K562 (cell line): ENCODE data around the gene YIF1A. TPM values are rescaled to one million over a fixed set of nuclear protein-coding genes. Genes with fewer than 3 reads are reported as not detected.

Source experiments
- ATAC-seq: fragments of 200-7000 bp; cut with Tn5 transposase; 3 replicates; pipeline ENCODE4 v1.9.1; 2020; ENCODE audit warnings: moderate library complexity
- BruUV-seq: library from RNA; stranded (reverse); fragments of 400-500 nt; replicated peaks from 2 replicates; lab custom pipeline; 2021; lab: Mats Ljungman, UMichigan
- CTCF ChIA-PET: fragments of 300-600 bp; formaldehyde crosslinking; extraction: SDS; loops from one replicate; lab custom pipeline; 2021; ENCODE audit warnings: low intra/inter-chr PET ratio; lab: Yijun Ruan, JAX
- POLR2A ChIA-PET: fragments of 300-600, 350-650 bp; sonication (Branson Sonifier 250); formaldehyde crosslinking; extraction: SDS; loops from one replicate; lab custom pipeline; 2021; ENCODE audit warnings: antibody characterized with exemption, inconsistent platforms; lab: Yijun Ruan, JAX
- DNase-seq, 4 experiments: peaks; one replicate each; pipeline versions ENCODE4 v3.0.0 to v3.0.0-alpha.2; 2011 to 2018; ENCODE audit warnings: low spot score in 3 of 4, mixed read lengths in 3 of 4; ENCODE audit errors: extremely low read depth in 1 of 4
- FAIRE-seq: peaks from 2 replicates; lab custom pipeline; 2011; peaks lifted over from hg19 to GRCh38; lab: Jason Lieb, UNC
- H2AFZ ChIP-seq: 2 replicates; pipeline ENCODE4 v1.6.0; 2011; ENCODE audit warnings: low read depth, low read length, control low read depth, inconsistent platforms
- H3K27ac ChIP-seq: fragments of 200-600 bp; 3 replicates; pipeline ENCODE4 v1.8.0; 2011; ENCODE audit warnings: low read depth, mild to moderate bottlenecking, control low read depth, inconsistent platforms, low read length, moderate library complexity, mixed read lengths; ENCODE audit errors: extremely low read depth
- H3K27me3 ChIP-seq, 2 experiments: fragments of 300-600 bp in 1 of 2; 2 replicates in 1 of 2; 3 replicates in 1 of 2; pipeline versions ENCODE4 v1.6.0 to v1.8.0; 2011; ENCODE audit warnings: inconsistent platforms in 2 of 2, low read length in 2 of 2, mild to moderate bottlenecking in 1 of 2, mixed read lengths in 1 of 2, moderate library complexity in 1 of 2; ENCODE audit not compliant: control insufficient read depth in 2 of 2, insufficient read depth in 2 of 2
- H3K36me3 ChIP-seq: fragments of 300-600 bp; 3 replicates; pipeline ENCODE4 v1.8.0; 2011; ENCODE audit warnings: mild to moderate bottlenecking, low read length, inconsistent platforms; ENCODE audit not compliant: control insufficient read depth, insufficient read depth
- H3K4me1 ChIP-seq, 2 experiments: fragments of 200-600 bp in 1 of 2; replicated peaks in 1 of 2; 2 replicates in 1 of 2; 3 replicates in 1 of 2; pipeline versions ENCODE4 v1.5.1 to v1.8.0; 2011; ENCODE audit warnings: inconsistent platforms in 2 of 2, low read length in 2 of 2, mild to moderate bottlenecking in 1 of 2, mixed read lengths in 1 of 2, moderate library complexity in 1 of 2; ENCODE audit not compliant: control insufficient read depth in 2 of 2, insufficient read depth in 2 of 2
- H3K4me2 ChIP-seq: 2 replicates; pipeline ENCODE4 v1.6.1; 2011; ENCODE audit warnings: low read length, control low read depth, inconsistent platforms, mixed read lengths; ENCODE audit not compliant: insufficient read depth
- H3K4me3 ChIP-seq: fragments of 200-600 bp; sonication (generic), shearing (Covaris generic); 2 replicates; pipeline ENCODE4 v1.5.1; 2016; ENCODE audit warnings: control low read depth, inconsistent platforms
- H3K79me2 ChIP-seq: fragments of 200-600 bp; 3 replicates; pipeline ENCODE4 v1.8.0; 2011; ENCODE audit warnings: low read length, inconsistent platforms; ENCODE audit not compliant: control insufficient read depth, insufficient read depth
- H3K9ac ChIP-seq, 2 experiments: 2 replicates each; pipeline versions ENCODE4 v1.6.0 to v1.6.1; 2011; ENCODE audit warnings: low read depth in 2 of 2, low read length in 2 of 2, control low read depth in 1 of 2, inconsistent platforms in 1 of 2, mild to moderate bottlenecking in 1 of 2, mixed read lengths in 1 of 2; ENCODE audit not compliant: insufficient read depth in 1 of 2
- H3K9me1 ChIP-seq: one replicate; pipeline ENCODE4 v1.6.0; 2011; ENCODE audit warnings: inconsistent platforms, mild to moderate bottlenecking, low read length, moderate library complexity; ENCODE audit not compliant: control insufficient read depth, insufficient read depth
- H3K9me3 ChIP-seq: replicated peaks from 2 replicates; pipeline ENCODE4 v1.5.1; 2011; ENCODE audit warnings: low read depth, low read length, inconsistent platforms; ENCODE audit not compliant: control insufficient read depth, insufficient read depth
- H4K20me1 ChIP-seq: replicated peaks from 2 replicates; pipeline ENCODE4 v1.6.1; 2011; ENCODE audit warnings: low read length, inconsistent platforms, mixed read lengths; ENCODE audit not compliant: control insufficient read depth, insufficient read depth
- CBX8 ChIP-seq: fragments of 200-600 bp; sonication (generic); IDR thresholded peaks from 2 replicates; pipeline ENCODE4 v1.6.1; 2012; ENCODE audit warnings: borderline replicate concordance, mixed run types, low read depth, mild to moderate bottlenecking, moderate library complexity, mixed read lengths, low read length, control low read depth, inconsistent platforms; ENCODE audit not compliant: poor library complexity, severe bottlenecking; ENCODE audit errors: extremely low read depth
- POLR2G ChIP-seq: fragments of 200-400 bp; formaldehyde crosslinking; IDR thresholded peaks from 2 replicates; pipeline ENCODE4 v1.6.1; 2017; ENCODE audit warnings: low read depth, mild to moderate bottlenecking, antibody characterized with exemption, low read length, moderate library complexity
- RFX1 ChIP-seq: fragments of 450-650 bp; IDR thresholded peaks from 2 replicates; pipeline ENCODE4 v1.6.1; 2016; ENCODE audit warnings: mild to moderate bottlenecking, moderate library complexity
- RUNX1 ChIP-seq: sonication (generic); IDR thresholded peaks from 2 replicates; pipeline ENCODE4 v1.6.1; 2016; ENCODE audit warnings: antibody characterized with exemption, low read depth
- WGBS: fragments of 100-300 bp; shearing (Covaris generic); methylation state at CpG from one replicate; pipeline ENCODE4 v1.1.6; 2016; ENCODE audit warnings: low coverage, mixed read lengths; ENCODE audit not compliant: insufficient coverage; ENCODE audit errors: missing lambda C conversion rate; 5-methylcytosine and 5-hydroxymethylcytosine counted together
- in situ Hi-C: fragments of 300-500 bp; cut with MboI; formaldehyde crosslinking; loops from 4 replicates; pipeline ENCODE4 v1.15.0; 2018; ENCODE audit warnings: inconsistent platforms, mixed read lengths
- intact Hi-C: fragments of 100-400 bp; cut with micrococcal nuclease; formaldehyde crosslinking; loops from 2 replicates; pipeline ENCODE4 v1.14.2; 2022
- polyA plus RNA-seq, 8 experiments: library from polyadenylated mRNA; depleted of rRNA in 4 of 8; stranded (reverse) in 5 of 8; unstranded in 3 of 8; fragments of >200 nt; fragmentation: Nextera tagmentation in 2 of 8; fragmentation: Illumina TruSeq in 1 of 8; extraction: Ambion mirVana in 2 of 8; extraction: Trizol in 1 of 8; gene quantifications; 2 replicates each; pipeline versions ENCODE4 v1.2.1 to v1.2.3, GENCODE V29; 2011 to 2014; ENCODE audit warnings: inconsistent platforms in 1 of 8, missing spikeins in 1 of 8
- total RNA-seq, 7 experiments: library from RNA; depleted of rRNA in 6 of 7; stranded (reverse); fragments of >200 nt in 6 of 7; fragmentation: Illumina TruSeq in 2 of 7; extraction: Trizol in 2 of 7; gene quantifications; 2 replicates each; pipeline versions ENCODE4 v1.2.1 to v1.2.3, GENCODE V29; 2011 to 2021; ENCODE audit warnings: low replicate concordance in 1 of 7

YIF1A gene
- total and polyA plus RNA-seq, 9 of the 15 experiments (the other 6 are each of a cell fraction or from before 2014, with no cell fraction given) = 8.6 to 121 (median 77.2) TPM

DNA sequence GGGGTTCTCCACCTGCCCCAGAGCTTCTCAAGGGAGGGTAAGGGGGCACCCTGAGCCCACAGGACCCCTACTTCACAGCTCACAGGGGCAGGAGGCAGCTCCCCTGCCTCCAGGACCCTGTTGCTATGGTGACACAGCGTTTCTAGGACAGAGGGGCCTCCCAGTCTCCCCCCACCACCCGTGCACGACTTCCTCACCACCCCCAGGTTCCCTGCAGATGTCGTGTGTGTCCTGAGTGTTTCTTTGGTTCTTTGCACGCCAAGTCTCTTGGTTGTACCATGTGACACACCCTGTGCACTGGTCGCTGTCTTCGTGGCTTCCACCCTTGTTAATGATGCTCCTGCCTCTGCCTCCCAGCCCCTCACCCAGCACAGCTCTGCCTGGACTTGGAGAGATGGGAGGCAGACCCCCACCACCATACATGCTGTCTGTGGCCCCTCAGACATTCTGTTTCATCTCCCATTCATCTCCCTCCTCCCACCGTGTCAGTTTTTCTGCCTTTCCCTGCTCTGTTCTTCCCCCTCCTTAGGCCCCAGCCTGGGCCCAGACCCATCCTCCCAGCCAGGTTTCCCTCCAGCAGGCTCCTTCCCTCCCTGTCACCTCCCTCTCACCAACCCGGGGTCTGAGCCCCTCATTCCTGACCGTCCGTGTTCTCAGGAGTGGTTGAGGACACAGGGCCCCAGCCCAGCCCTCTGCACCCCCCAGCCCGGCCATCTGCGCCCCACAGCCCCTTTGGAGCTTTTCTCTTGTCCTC lies 45.0 kb downstream of the YIF1A start:
- POLR2A ChIA-PET = no interaction called here
- BruUV-seq = TSS peak; percentile 31

GRCh38 chr11:66242095-66242765 lies 46.7 kb downstream of the YIF1A start:
- Histone ChIP-seq H3K9me1 (no peaks in the 10 kb centered on the region), H3K4me2 (no peak overlapping the region), H3K4me1 (peaks cover 0 to 6% of the 10 kb centered on the region in 2 experiments; a peak in 1 of 5 replicates), H3K79me2 (no peaks in the 10 kb centered on the region), H3K27ac (no peak overlapping the region), H3K36me3 (peaks cover 19% of the 10 kb centered on the region; the same call in 1 of the 3 replicates)
- CTCF ChIA-PET = no interaction called here
- POLR2A ChIA-PET = interaction anchor here (0.5 to 1.0 kb wide), 3 partner anchors 47 to 817 kb away, joined by 3 to 4 read pairs (median 3); partner anchors contain the start of gene YIF1A
- DNase-seq = no peak
- 76% methylated on average over 14 of the region's 14 CpGs for WGBS
- intact Hi-C loops = no loop called here
- 0 out of 2 replicates have a peak, but pooled peaks have one; percentile 26 for TF ChIP-seq POLR2G
- no peak for TF ChIP-seq RUNX1
- TF ChIP-seq, all 486 proteins: peak for 1
- in situ Hi-C loops = no loop called here
- Histone ChIP-seq H3K9me3 (no peaks in the 10 kb centered on the region), H4K20me1 (peaks cover 5% of the 10 kb centered on the region; the same call in 1 of the 2 replicates), H3K4me3 (no peak overlapping the region), H3K9ac (0 out of 4 replicates have a peak overlapping the region, but pooled peaks of 1 of the 2 experiments have one; percentile 36), H3K27me3 (no peaks in the 10 kb centered on the region), H2AFZ (no peak overlapping the region)
- ATAC-seq (no peak), FAIRE-seq (no peak)
- no TSS peak for BruUV-seq

More for the DNA sequence above, 45.0 kb downstream of the YIF1A start:
- Histone ChIP-seq H3K27ac (no peak overlapping the region), H3K27me3 (no peaks in the 10 kb centered on the region), H3K36me3 (peaks cover 15% of the 10 kb centered on the region; the same call in 1 of the 3 replicates), H2AFZ (no peak overlapping the region), H3K9ac (peak overlapping the region in 1 of 2 experiments; percentile 29; a peak in 2 of 4 replicates), H3K4me3 (no peak overlapping the region), H3K79me2 (no peaks in the 10 kb centered on the region), H3K9me1 (no peaks in the 10 kb centered on the region), H3K4me1 (peaks cover 0 to 3% of the 10 kb centered on the region in 2 experiments; a peak in 1 of 5 replicates), H3K4me2 (no peak overlapping the region), H3K9me3 (no peaks in the 10 kb centered on the region), H4K20me1 (peaks cover 5% of the 10 kb centered on the region; the same call in 1 of the 2 replicates)
- TF ChIP-seq CBX8 (no peak), RFX1 (peak; percentile 58)
- CTCF ChIA-PET = no interaction called here
- ATAC-seq (no peak), FAIRE-seq (no peak), DNase-seq (no peak)
- intact Hi-C loops (no loop called here), in situ Hi-C loops (no loop called here)
- 55% methylated on average over 8 of the region's 13 CpGs for WGBS
